HG03097 (cell line): ENCODE results near the gene DPP10.

ENCODE experiments used
- ATAC-seq: cut with Tn5 transposase; IDR thresholded peaks from one replicate; pipeline ENCODE4 v1.9.1; 2021; ENCODE audit not compliant: unreplicated experiment, low FRiP score

Gene DPP10

DNA sequence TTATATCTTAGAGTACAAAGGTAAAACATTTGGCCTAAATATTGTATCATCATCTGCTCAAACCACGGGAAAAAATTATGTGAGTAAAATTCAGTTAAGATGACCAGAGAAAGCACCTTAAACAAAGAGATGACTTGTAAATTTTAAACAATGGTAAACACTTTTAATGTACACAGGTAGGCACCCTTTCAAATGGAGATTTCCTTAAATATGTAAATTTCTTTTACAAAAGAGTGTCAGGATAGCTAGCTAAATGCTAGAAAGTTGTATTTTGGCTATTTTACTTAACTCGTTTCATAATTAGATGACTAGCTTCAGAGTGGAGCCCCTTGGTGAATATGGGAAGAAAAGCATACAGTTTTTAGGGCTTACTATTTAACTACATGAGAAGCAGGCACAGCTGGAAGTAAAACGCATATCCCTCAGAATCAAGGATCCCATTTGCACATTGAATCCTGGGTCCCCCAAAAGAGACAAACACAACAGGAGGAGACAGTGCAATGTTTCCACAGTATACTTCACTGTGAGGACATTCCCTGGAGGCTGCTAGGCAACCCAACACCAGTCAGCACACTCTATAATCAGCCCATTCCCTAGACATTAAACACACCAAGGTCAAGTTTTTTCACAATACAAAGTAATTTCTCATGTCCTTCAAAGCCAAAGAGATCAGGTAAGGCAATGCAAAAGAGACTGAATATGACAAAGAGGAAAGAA is 1154.4 kb downstream of the DPP10 start:
- ATAC-seq, result no peak

- ATAC-seq, result no peak
These were observed 1160.8 kb downstream of the DPP10 start for GRCh38 chr2:115603285-115603684.

GRCh38 chr2:115606350-115606749 is 1163.9 kb downstream of the DPP10 start:
- no peak for ATAC-seq

- ATAC-seq, result no peak
These were observed 1167.5 kb downstream of the DPP10 start for GRCh38 chr2:115609978-115610377.

- ATAC-seq, result no peak
These were observed 1168.4 kb downstream of the DPP10 start for GRCh38 chr2:115610888-115611287.

- no peak for ATAC-seq
These were observed 1181.9 kb downstream of the DPP10 start for GRCh38 chr2:115624332-115624731.

DNA sequence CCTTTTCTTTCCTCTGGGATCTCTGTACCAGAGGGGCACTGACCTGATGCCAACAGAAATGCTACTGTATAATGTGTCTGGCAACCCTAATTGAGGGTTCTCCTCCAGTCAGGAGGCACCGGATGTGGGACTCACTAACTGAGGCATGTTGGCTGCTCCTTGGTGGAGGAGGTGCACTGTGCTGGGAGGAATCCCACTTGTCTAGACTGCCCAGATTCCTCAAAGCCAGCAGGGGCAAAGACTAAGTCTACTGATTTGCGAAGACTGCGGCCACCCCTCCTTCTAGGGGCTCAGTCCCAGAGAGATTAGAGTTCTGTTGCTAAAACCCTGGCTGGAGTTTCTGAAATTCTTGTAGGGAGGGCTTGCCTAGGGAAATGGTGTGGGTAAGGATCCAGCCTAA is 1192.1 kb downstream of the DPP10 start:
- no peak for ATAC-seq

- no peak for ATAC-seq
These were observed 1193.0 kb downstream of the DPP10 start for GRCh38 chr2:115635430-115635829.

DNA sequence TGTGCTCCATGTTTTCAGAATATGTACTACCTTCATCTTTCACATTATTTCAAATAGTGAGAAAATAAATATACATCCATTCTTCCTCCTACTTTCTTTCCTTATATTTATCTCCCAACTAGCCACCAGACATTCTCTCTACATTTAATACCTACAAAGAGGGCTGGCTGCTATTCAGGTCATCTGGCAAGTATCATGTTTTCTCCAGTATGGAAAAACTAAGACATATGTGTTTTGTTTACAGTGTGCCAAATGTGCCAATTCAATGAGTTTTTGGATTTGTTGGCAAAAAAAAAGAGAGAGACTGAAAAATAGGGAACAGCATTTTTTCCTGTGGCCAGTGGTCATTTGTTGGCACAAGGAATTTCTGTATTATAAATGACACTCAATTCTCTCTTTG is 1207.3 kb downstream of the DPP10 start:
- no peak for ATAC-seq

DNA sequence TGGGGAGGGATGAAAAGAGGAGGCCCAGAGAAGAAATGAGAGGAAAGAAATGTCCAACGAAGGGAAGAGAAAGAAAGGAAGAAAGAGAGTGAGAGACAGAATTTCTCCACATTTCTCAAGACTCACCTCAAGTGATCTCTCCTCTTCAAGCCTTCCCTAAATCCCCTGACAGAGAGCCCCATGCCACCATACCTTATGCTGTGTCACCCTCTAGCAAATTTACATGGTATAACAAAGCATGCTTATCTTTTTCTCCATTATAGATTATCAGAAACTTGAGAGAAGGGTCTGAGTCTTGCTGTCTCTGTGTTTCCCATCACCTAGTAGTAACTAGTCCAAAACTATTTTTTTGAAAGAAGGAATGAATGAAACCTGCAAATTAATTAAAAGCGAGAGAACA is 1208.4 kb downstream of the DPP10 start:
- no peak for ATAC-seq

GRCh38 chr2:115652652-115653051 is 1210.2 kb downstream of the DPP10 start:
- ATAC-seq, result no peak

GRCh38 chr2:115654362-115654761 is 1211.9 kb downstream of the DPP10 start:
- ATAC-seq, result no peak

GRCh38 chr2:115678129-115678528 is 1235.7 kb downstream of the DPP10 start:
- no peak for ATAC-seq

- no peak for ATAC-seq
These were observed 1241.9 kb downstream of the DPP10 start for GRCh38 chr2:115684345-115684744.

- no peak for ATAC-seq
These were observed 1249.0 kb downstream of the DPP10 start for GRCh38 chr2:115691409-115691808.

DNA sequence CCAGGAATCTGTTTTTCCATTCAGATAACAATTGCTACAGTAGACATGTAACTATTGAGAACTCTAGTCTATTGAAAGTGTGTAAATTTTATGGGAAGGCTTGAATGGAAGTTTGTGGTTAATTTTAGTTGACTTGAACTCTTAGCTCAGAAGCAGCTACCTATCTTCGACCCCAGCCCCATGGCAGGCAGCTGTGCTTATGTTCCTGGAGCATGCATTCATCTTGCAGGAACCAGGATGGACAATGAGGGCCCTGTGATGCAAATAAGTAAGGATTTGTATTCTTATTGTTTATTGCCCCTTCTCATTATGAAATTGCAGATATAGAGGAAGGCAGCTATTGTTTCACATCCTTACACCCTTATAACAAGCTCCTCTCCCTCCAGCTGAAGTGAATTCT is 1252.2 kb downstream of the DPP10 start:
- ATAC-seq, result no peak

- no peak for ATAC-seq
These were observed 1290.8 kb downstream of the DPP10 start for GRCh38 chr2:115733190-115733775.

DNA sequence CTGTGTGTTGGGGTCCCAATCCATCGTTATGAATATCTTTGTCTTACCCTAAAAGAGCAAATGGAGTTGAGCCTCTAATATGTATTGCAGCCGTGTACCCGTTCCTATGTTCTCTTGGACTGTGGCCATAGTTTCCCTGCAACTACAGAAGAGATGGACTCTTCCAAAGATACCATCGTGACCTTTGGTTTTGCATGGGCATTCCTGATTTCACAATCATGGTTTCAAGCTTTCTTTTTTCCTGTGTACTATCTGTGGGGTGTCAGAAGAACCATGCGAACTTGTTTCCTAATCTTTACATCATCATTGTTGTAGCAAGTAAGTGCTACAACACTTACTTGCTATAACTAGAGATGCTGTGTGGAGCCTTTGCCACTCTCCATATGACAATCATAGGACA is 1295.7 kb downstream of the DPP10 start:
- no peak for ATAC-seq

DNA sequence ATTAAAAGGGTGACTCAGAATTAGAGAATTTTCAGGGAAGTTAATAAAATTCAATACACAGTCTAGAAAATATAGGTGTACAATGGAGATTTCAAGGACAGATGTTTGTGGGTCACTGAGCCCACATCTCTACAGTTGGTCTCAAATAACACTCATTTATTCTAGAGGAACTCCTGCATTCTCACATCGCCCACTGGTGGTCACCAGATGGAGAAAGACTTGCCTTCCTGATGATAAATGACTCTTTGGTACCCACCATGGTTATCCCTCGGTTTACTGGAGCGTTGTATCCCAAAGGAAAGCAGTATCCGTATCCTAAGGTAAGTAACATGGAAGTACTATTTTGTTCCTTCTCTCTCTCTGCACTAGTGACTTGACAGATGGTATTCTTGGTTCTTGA is 1297.1 kb downstream of the DPP10 start:
- ATAC-seq, result no peak

GRCh38 chr2:115746151-115746550 is 1303.7 kb downstream of the DPP10 start:
- ATAC-seq, result no peak

GRCh38 chr2:115757286-115757685 is 1314.8 kb downstream of the DPP10 start:
- ATAC-seq, result no peak

- ATAC-seq, result no peak
These were observed 1321.2 kb downstream of the DPP10 start for GRCh38 chr2:115763601-115764000.

- no peak for ATAC-seq
These were observed 1329.1 kb downstream of the DPP10 start for GRCh38 chr2:115771516-115771915.
